Panc1 (cell line): ENCODE measurements around the gene ZNF185. TPM values are rescaled to one million over a fixed set of nuclear protein-coding genes. Genes with fewer than 3 reads are reported as not detected.

Experiments
- ATAC-seq: fragments of 200-7000 bp; cut with Tn5 transposase; 2 replicates; pipeline ENCODE4 v1.9.1; 2020; ENCODE audit warnings: mild to moderate bottlenecking, moderate library complexity
- BruUV-seq: library from RNA; stranded (reverse); fragments of 400-500 nt; replicated peaks from 2 replicates; lab custom pipeline; 2021; lab: Mats Ljungman, UMichigan
- CTCF ChIA-PET: fragments of 300-600 bp; sonication (Branson Sonifier 250); formaldehyde crosslinking; loops from one replicate; lab custom pipeline; 2022; ENCODE audit warnings: antibody characterized with exemption; lab: Charles Lee
- POLR2A ChIA-PET: fragments of 300-600 bp; sonication (Branson Sonifier 250); formaldehyde crosslinking; loops from one replicate; lab custom pipeline; 2022; ENCODE audit warnings: antibody characterized with exemption; lab: Charles Lee
- DNase-seq: peaks from one replicate; pipeline ENCODE4 v3.0.0-alpha.2; 2010; ENCODE audit warnings: low read depth, low spot score
- H3K27ac ChIP-seq: 2 replicates; pipeline ENCODE4 v1.5.1; 2011; ENCODE audit warnings: mild to moderate bottlenecking, low read length, inconsistent platforms
- H3K27me3 ChIP-seq: fragments of 200-500 bp; sonication (Bioruptor generic); 2 replicates; pipeline ENCODE4 v1.6.0; 2014; ENCODE audit warnings: low read length, inconsistent platforms; ENCODE audit not compliant: control insufficient read depth, insufficient read depth
- H3K36me3 ChIP-seq: fragments of 200-500 bp; sonication (Bioruptor generic); 2 replicates; pipeline ENCODE4 v1.5.1; 2014; ENCODE audit warnings: inconsistent platforms, mild to moderate bottlenecking, low read length, moderate library complexity; ENCODE audit not compliant: control insufficient read depth, insufficient read depth
- H3K4me1 ChIP-seq: 2 replicates; pipeline ENCODE4 v1.5.1; 2011; ENCODE audit warnings: inconsistent platforms, mild to moderate bottlenecking, low read length, moderate library complexity; ENCODE audit not compliant: control insufficient read depth, insufficient read depth
- H3K4me3 ChIP-seq, 2 experiments: 2 replicates each; pipeline ENCODE4 v1.5.1; 2011 to 2012; ENCODE audit warnings: low read depth in 2 of 2, low read length in 2 of 2, mild to moderate bottlenecking in 2 of 2, inconsistent platforms in 1 of 2, moderate library complexity in 1 of 2
- H3K9me3 ChIP-seq: fragments of 200-500 bp; sonication (Bioruptor generic); 2 replicates; pipeline ENCODE4 v1.5.1; 2014; ENCODE audit warnings: low read depth, mild to moderate bottlenecking, inconsistent platforms, low read length, moderate library complexity; ENCODE audit not compliant: control insufficient read depth, insufficient read depth
- POLR2AphosphoS5 ChIP-seq: IDR thresholded peaks from 2 replicates; pipeline ENCODE4 v1.6.1; 2012; ENCODE audit warnings: mild to moderate bottlenecking, low read depth, low read length, moderate library complexity
- SIN3A ChIP-seq: IDR thresholded peaks from 2 replicates; pipeline ENCODE4 v1.6.1; 2012; ENCODE audit warnings: low read depth, mild to moderate bottlenecking, low read length, moderate library complexity, borderline replicate concordance; ENCODE audit not compliant: insufficient read depth
- TCF7L2 ChIP-seq: IDR thresholded peaks from 2 replicates; pipeline ENCODE4 v1.6.1; 2011; ENCODE audit warnings: mild to moderate bottlenecking, low read depth, low read length, inconsistent platforms
- in situ Hi-C: cut with HindIII; loops from 2 replicates; pipeline ENCODE4 v1.10.0; 2016; ENCODE audit warnings: low sequenced_read_pairs, low pct_unique_long_range_greater_than_20kb
- intact Hi-C: fragments of 100-400 bp; cut with micrococcal nuclease; formaldehyde crosslinking; loops from one replicate; pipeline ENCODE4 v1.10.0; 2022; ENCODE audit not compliant: unreplicated experiment
- total RNA-seq: library from RNA; stranded (reverse); gene quantifications from one replicate; pipeline ENCODE4 v1.2.1, GENCODE V29; 2021; ENCODE audit not compliant: unreplicated experiment
- TF ChIP-seq, protein P1 (sequence below): fragments of 450-650 bp; IDR thresholded peaks from 2 replicates; pipeline ENCODE4 v1.5.1; 2017; ENCODE audit warnings: mild to moderate bottlenecking
- TF ChIP-seq, protein P2 (sequence below), 2 experiments: IDR thresholded peaks; 2 replicates each; pipeline ENCODE4 v1.6.1; 2011 to 2012; ENCODE audit warnings: low read depth in 2 of 2, control low read depth in 1 of 2, low read length in 1 of 2, mild to moderate bottlenecking in 1 of 2, moderate library complexity in 1 of 2; ENCODE audit not compliant: insufficient read depth in 1 of 2

Gene ZNF185
- total RNA-seq, 1 experiment from 2014 or later: 5.4 TPM

GRCh38 chrX:152873361-152873760, 24.5 kb upstream of the ZNF185 start:
- CTCF ChIA-PET: no interaction called here
- Histone ChIP-seq H3K4me1 (no peaks in the 10 kb centered on the region), H3K27ac (no peak overlapping the region), H3K36me3 (no peaks in the 10 kb centered on the region; the same call in 1 of the 2 replicates), H3K4me3 (no peak overlapping the region), H3K27me3 (no peaks in the 10 kb centered on the region), H3K9me3 (no peaks in the 10 kb centered on the region)
- ATAC-seq (no peak), DNase-seq (no peak)
- POLR2A ChIA-PET: no interaction called here
- TF ChIP-seq SIN3A (no peak), POLR2AphosphoS5 (no peak), TCF7L2 (no peak)
- TF ChIP-seq, protein P1, sequence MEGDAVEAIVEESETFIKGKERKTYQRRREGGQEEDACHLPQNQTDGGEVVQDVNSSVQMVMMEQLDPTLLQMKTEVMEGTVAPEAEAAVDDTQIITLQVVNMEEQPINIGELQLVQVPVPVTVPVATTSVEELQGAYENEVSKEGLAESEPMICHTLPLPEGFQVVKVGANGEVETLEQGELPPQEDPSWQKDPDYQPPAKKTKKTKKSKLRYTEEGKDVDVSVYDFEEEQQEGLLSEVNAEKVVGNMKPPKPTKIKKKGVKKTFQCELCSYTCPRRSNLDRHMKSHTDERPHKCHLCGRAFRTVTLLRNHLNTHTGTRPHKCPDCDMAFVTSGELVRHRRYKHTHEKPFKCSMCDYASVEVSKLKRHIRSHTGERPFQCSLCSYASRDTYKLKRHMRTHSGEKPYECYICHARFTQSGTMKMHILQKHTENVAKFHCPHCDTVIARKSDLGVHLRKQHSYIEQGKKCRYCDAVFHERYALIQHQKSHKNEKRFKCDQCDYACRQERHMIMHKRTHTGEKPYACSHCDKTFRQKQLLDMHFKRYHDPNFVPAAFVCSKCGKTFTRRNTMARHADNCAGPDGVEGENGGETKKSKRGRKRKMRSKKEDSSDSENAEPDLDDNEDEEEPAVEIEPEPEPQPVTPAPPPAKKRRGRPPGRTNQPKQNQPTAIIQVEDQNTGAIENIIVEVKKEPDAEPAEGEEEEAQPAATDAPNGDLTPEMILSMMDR: no peak
- TF ChIP-seq, protein P2, sequence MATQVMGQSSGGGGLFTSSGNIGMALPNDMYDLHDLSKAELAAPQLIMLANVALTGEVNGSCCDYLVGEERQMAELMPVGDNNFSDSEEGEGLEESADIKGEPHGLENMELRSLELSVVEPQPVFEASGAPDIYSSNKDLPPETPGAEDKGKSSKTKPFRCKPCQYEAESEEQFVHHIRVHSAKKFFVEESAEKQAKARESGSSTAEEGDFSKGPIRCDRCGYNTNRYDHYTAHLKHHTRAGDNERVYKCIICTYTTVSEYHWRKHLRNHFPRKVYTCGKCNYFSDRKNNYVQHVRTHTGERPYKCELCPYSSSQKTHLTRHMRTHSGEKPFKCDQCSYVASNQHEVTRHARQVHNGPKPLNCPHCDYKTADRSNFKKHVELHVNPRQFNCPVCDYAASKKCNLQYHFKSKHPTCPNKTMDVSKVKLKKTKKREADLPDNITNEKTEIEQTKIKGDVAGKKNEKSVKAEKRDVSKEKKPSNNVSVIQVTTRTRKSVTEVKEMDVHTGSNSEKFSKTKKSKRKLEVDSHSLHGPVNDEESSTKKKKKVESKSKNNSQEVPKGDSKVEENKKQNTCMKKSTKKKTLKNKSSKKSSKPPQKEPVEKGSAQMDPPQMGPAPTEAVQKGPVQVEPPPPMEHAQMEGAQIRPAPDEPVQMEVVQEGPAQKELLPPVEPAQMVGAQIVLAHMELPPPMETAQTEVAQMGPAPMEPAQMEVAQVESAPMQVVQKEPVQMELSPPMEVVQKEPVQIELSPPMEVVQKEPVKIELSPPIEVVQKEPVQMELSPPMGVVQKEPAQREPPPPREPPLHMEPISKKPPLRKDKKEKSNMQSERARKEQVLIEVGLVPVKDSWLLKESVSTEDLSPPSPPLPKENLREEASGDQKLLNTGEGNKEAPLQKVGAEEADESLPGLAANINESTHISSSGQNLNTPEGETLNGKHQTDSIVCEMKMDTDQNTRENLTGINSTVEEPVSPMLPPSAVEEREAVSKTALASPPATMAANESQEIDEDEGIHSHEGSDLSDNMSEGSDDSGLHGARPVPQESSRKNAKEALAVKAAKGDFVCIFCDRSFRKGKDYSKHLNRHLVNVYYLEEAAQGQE (IDR thresholded peaks at IDR 0.05; ENCODE audit: insufficient read depth in 1 of 2, low read depth in 2 of 2, low read length in 1 of 2): no peak
- intact Hi-C loops: no loop called here
- BruUV-seq: no TSS peak
- in situ Hi-C loops: no loop called here

DNA sequence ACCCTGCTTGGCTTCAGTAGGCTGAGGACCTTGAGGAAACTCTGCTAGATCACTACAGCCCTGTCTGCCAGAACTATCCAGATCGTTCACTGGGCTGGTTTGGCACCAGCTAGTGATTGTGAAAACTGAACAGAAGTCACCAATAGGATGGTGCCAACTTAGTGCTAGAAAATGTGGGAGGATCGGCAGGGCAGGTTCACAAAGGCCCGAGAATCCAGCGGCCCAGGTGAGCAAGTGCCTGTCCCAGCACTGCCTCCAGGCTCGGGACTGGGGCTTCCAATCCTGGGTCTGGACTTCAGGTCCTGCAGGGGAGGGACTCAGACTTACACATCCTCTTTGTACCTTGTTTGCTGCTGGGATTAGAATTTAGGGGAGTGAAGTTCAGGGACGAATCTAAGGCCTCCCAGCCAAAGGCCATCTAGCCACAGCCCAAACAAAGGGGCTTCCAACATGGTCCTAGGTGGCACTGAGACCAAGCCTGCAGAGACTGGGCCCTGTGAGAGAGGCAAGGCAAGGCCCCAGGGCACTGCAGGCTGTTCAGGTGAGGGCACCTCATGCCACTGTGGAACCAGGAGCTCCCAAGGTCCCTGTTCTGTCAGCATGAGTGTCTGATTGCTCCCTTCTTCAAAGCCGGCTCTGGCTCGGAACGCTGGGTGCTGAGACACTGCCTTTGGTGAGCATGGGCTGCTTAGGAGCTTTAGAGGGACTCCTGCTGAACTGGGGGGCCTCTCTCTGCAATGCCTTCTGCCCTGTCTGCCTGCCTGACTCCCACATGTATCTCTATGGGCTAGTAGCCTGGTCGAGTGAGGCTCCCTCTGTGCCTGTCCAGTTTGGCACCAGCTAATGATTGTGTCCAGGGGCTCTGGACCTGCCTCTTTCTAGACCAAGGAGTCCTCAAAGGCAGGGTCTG, 20.7 kb upstream of the ZNF185 start:
- intact Hi-C loops: no loop called here
- no peak overlapping the region for H3K4me3 ChIP-seq
- no peaks in the 10 kb centered on the region for H3K36me3 ChIP-seq
- no peaks in the 10 kb centered on the region for H3K4me1 ChIP-seq
- H3K27ac ChIP-seq: no peak overlapping the region
- POLR2A ChIA-PET: no interaction called here
- CTCF ChIA-PET: no interaction called here
- H3K27me3 ChIP-seq: no peaks in the 10 kb centered on the region
- no peaks in the 10 kb centered on the region for H3K9me3 ChIP-seq
- no peak for TF ChIP-seq TCF7L2
- DNase-seq (no peak), ATAC-seq (no peak)
- in situ Hi-C loops: no loop called here
- BruUV-seq: no TSS peak
